ENCODE results near the gene NIPSNAP3A.
A peak's percentile ranks its signal among the peaks of the same experiment; 100 is the strongest.
"Not testable (repeated sequence)": the region's sequence is repeated elsewhere in the genome, so short reads cannot be mapped to it uniquely, and the experiment has no call there.

Gene NIPSNAP3A

DNA sequence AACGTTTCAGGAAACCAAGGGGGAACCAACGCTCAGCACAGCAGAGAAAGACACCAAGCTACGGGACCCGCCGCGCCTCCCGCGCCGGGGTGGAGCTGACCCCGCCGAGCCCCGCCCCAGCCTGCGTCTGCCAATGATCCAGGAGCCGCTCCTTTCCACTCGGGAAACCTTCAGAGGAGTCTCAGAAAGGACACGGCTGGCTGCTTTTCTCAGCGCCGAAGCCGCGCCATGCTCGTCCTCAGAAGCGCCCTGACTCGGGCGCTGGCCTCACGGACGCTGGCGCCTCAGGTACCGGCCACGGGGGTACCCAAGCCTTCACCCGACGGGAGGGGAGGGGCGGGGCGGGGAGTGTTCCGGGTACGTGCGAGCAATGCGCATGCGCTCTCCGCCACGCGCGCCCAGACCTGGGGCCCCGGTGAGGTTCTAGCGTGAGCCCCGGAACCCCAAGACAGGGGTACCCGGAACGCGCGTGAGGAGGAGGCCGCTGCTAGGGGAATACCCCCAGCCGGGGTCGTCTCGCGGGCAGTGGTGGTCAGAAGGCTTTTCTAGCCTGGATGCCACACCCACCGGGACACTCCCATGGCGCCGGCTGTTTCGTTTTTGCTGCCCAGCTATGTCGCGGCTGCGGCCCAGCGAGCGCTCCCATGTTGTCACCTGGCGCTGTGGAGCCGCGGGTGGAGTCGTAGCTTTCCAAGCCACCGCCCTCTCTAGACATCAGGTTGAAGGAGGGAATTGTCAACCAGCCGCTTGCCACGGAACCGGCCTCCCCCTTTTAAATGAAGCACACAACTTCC, at the start of gene NIPSNAP3A:
NIPSNAP3A (plus strand) TSS at position 119 of the 794 bp plus-strand sequence; CDS start at position 229, 110 bp downstream.
- DNase-seq, result peak; percentile 80 to 83

DNA sequence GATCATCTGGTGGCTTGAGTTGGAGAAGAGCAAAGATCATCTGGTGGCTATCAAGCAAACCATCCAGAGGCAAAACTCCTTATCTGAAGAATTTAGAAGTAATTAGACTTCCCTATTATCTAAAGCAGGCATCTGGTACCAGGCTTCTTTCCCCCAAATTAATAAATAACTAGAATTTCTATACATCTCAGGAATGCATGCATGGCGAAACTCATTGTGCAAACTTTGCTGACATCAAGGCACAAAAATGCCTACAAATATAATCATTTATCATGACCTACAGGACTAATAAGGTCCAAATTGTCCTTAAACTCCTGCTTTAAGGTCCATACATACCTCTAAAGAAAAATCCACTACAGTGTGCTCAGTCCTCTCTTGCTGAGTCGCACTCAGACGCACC, 47.2 kb upstream of the NIPSNAP3A start:
- DNase-seq, result no peak

DNA sequence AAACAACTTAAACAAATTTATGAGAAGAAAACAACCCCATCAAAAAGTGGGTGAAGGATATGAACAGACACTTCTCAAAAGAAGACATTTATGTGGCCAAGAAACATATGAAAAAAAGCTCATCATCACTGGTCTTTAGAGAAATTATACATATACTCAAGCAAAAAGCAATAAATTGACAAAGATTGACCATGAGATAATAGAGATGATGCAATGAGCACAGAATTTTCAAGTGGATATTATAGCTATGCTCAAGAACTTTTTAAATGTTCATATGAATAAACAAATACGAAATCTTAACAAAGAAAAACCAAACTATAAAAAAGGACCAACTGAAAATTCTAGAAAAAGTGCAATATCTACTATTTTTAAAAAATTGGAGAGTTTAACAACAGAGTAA, 38.7 kb upstream of the NIPSNAP3A start:
- not testable (repeated sequence) for DNase-seq

DNA sequence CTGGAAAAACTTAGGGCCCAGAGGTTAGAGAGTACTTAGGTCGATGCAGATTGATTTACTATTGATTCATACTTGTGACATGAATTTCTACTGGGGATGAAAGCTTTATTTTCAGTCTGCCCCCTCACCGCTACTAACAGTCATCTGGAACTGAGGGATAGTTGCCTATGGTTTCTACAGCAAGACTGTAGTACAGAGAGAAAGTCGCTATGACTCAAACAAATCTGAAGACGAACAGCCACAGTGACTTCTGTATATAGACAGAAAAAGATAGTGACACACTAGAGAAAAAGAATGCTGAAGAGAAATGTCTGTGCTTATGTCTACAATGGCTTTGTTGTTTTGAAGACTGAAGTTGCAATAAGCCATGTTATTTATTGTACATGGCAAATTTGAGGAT, 35.9 kb upstream of the NIPSNAP3A start:
- no peak for DNase-seq

DNA sequence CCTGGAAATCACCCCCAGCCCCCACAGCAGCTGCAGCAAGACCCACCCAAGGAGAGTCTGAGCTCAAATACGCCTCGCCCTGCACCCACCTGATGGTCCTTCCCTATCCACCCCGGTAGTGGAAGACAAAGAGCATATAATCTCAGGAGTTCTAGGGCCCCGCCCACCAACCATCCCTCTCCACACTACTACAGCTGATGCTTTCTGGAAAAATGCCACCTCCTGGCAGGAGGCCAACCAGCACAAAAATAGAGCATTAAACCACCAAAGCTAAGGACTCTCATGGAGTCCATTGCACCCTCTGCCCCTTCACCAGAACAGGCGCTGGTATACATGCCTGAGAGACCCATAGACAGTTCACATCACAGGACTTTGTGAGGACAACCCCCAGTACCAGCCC, 22.5 kb upstream of the NIPSNAP3A start:
- peak; percentile 28 to 46 for DNase-seq

DNA sequence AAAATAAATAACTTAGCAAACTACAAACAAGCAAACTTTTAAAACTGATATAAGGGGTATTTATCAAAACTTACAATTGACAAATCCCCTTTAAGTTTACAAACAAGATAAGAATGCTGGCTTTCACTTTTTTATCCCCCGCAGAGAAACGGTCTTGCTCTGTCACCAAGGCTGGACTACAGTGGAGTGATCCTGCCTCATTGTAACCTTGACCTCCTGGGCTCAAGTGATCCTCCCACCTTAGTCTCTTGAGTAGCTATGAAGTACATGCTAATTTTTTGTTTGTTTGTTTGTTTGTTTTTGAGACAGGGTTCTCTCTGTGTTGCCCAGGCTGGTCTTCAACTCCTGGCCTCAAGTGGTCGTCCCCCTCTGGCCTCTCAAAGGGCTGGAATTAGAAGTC, 9.0 kb upstream of the NIPSNAP3A start:
- no peak for DNase-seq

DNA sequence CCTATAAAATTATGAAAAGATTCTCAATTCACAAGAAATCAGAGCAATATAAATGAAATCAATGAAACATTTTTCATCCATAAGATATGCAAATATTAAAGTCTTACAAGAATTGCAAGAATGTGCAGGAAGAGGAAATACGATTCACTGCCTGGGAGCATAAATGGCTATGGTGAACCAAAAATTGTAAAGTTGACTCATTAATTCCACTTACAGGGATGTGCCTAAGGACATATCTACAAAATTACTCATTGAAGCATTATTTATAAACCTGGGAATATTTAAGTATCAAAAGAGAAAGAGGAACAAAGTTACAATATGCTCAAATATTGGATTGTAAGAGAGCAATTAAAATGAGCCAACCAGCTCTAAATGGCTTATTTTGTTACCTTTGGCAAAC, 6.9 kb upstream of the NIPSNAP3A start:
- no peak for DNase-seq

DNA sequence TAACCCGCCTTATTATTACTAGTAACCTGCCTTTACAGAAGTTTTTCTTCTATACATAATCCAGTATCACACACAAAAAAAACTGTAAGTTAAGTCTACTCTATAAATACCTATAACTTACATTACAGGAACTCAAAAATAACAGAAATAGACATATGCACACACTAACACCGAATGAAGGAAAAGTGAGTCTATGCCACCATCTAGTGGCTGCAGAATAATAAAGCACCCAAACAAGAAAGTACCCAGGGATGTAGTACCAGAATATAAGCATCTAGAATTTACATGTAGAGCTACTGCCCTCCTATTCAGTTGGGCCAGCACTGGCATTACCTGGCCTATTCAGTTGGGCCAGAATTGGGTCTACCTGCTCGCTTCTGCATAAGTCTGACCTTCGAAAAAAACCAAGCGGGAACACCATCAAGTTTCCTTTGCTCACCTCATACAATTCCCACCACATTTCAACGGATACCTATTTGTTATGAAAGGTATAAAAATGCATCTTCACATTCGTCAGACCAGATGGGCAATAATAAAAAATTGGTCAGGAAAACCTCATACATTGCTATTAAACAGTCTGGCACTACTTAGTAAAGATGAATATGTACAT, 4.0 kb upstream of the NIPSNAP3A start:
- DNase-seq, result peak; percentile 41 to 58

DNA sequence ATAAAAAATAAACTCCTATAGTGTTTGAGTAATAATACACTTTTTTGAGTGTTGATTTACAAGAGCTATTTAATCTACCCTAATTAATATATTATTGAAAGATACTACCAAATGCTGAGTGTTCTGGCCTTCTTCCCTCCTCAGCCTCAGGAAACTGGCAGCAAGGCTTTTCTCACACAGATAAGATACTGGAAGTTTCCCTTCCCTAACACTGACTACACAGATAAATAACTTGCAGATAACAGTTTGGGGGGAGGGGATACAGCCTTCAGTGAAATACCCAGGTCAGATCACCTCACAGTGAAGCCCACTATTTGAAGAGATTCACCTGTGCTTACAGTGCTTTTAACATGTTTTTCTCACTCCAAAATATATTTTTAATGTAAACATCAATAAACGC, 1.6 kb upstream of the NIPSNAP3A start:
- no peak for DNase-seq

DNA sequence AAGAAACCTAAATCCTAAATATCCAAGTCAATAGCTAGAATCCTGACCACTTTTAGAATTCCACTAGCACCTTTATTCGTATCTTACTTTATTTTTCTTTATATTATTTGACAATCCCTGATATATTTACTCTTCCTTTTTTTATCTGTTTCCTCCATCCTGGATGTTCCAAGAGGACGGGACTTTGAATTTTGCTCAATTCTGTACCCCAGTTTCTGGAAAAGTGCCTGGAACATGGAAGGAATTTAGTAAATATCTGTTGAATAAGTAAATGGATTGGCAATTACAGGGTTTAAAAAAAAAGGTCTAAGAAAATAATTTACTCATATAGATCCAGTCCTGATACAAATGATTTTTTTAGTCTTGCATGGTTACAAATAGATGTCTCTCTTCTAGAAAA, 1.2 kb upstream of the NIPSNAP3A start:
- DNase-seq, result no peak

DNA sequence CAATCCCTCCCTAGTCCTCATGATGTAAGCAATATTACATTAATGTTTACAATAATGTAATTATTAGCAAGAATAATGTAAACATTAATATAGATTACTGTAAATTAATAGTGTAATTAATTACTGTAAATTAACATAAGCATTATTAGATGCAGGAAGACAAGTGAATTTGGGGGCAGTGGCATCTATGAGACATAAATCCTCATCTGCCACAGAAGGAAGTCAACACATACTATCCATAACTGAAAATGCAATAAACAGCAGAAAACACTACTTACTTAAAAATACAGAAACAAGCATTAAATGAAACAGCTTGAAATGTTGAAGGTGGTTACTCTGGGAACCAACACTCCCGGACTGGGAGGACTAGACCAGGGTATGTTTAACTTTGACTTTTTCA, 685 bp upstream of the NIPSNAP3A start:
- DNase-seq, result no peak

DNA sequence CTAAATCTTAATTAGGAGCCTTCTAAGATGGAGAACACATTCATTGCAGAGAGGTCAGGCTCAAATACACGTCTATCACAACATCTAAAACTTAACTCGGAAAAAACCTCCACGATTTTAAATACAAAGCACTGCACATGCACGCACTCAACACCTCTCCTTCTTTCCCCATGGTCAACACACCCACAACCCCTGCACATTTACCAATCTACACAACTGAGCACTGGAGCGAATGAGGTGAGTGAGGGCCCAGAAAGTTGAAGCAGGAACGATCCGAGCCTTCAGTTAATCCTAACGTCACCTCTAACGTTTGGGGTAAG, 278 bp upstream of the NIPSNAP3A start:
- peak in 1 of 2 experiments; percentile 43 for DNase-seq

DNA sequence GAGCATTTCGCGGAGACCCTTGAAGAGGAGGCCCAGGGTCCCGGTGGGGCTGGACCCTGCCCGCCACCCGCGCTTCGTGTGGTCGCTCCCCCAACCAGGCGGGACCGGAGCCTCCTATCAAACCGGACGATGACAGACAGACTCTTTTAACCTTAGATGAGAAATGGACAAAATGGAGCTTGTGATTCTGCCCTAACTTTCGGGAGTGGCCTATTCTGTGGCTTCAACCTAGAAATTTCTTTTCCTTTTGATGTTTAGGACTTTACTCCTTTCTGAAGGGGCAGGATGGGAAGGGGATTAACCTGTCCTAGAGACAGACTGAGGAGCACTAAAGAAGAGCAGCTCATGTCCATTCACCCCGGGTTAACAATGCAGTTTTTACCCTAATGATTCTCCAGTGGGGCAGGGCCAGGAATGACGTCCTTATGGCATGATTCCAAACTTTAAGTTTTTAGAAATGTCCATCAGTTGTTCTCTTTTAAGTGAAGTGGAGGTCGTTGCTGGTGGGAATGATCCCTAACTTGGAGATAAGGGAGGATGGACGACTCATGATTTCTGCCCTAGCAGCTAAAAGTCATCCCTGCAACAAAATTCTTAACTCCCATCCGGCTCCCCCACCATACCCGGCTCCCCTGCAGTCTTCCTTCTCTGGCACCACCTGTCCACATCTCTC, 1.0 kb downstream of the NIPSNAP3A start:
- peak in 1 of 2 experiments; percentile 4 for DNase-seq

DNA sequence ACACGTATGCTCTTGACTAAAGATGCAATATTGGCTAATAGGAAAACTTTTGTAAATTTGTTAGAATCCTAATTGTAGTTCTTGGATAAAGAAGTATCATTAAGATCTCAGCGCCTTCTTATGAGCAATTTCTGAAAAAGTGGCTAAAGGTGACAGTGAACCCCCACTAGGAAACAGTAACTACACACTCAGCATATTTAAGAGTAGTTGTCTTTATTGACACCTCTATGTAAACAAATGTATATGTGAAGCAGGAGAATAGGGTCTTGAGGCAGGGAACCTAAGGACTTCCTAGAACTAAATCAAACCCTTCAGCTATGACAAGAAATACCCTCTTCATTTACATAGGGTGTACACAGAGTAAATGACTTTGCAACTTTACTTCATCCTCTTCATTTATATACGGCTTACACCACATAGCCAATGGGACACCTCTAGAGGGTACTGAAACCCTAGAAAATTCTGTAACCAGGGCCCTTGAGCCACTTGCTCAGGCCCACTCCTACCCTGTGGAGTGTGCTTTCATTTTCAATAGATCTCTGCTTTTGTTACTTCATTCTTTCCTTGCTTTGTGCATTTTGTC, 2.8 kb downstream of the NIPSNAP3A start:
- no peak for DNase-seq

DNA sequence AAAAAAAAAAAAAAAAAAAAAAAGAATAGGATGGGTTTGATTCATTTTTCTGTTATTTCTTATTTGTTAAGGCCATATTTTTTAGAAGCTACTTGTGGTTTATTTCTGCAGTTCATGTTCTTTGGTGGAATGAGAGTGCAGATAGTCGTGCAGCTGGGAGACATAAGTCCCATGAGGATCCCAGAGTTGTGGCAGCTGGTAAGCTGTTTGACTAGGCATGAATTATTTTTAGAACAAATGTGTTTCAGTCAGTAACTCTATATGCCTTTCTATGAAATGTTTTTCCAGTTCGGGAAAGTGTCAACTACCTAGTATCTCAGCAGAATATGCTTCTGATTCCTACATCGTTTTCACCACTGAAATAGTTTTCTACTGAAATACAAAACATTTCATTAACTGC, 11.5 kb downstream of the NIPSNAP3A start:
- DNase-seq, result peak; percentile 23 to 55

DNA sequence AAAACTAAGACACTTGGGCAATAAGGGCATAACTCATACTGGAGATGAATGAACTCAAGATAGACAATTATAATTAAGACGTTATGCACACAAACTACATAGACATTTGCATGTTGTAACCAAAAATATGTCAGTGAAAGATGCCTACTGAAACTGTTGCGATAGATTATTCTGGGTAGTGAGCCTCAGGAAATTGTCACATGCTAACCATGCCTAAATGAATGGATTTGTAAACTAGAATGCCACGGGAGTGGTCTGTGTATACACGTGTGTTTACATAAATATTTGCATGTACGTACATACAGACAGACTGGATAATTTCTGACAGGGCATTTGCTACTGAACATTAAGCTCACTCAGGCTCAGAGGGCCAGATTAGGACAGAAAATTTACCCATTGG, 17.7 kb downstream of the NIPSNAP3A start:
- no peak for DNase-seq

DNA sequence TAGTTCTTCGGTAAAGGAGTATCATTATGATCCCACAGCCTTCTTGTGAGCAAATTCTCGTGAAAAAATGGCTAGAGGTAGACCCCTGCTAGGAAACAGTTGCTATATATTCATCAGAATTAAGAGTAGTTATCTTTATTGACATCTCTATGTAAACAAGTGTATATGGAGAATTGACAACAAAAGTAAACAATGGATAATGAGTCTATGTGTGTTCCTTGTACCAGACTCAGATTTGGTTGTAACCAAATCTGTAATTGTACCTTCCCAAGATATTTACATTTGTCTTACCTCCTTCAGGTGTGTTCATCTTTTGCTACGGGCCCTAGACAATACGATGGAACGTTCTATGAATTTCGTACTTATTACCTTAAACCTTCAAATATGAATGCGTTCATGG, 18.5 kb downstream of the NIPSNAP3A start:
- no peak for DNase-seq

DNA sequence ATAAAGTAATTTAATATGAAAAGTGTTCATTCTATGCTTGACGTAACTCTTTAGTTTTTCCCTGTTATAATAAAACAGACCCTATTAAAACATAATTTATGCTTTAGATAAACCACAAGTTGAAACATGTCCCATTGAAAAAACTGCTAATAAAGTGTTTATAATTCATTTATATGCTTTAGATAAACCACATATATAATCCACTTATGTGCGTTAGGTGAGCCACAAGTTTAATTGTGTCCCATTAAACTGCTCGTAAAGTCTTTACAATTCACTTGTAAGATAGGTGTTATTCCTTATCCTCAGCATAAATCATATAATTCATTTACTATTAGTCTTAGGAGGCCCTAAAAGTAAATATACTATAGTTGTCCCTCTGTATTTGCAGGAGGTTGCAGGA, 20.0 kb downstream of the NIPSNAP3A start:
- no peak for DNase-seq

DNA sequence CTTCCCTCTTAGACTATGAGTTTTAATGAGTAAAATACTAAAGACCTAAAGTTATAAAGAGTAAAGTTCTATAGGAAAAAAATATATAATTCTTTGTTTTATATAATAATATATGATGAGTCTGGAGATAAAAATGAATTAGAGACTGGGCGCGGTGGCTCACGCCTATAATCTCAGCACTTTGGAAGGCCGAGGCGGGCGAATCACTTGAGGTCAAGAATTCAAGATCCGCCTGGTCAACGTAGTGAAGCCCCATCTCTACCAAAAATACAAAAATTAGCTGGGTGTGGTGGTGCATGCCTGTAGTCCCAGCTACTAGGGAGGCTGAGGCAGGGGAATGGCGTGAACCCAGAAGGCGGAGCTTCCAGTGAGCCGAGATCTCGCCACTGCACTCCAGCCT, 21.5 kb downstream of the NIPSNAP3A start:
- not testable (repeated sequence) for DNase-seq

DNA sequence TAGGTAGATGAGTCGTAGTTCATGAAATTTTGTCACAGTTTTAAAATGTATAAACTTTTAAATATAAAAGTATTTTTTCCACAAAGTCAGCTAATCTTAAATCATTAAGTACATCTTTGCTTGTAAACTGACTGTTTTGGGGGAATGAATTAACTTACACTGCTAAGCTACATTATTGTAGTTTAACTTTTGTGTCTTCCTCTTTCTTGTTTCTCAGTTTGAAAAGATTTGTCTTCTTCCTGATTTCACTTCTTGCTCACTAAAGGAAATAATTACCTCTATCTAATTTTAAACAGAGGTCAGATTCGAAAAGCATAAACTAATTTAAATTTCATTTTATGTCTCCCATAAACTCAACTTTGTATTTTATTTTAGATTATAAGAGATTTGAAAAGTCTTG, 22.2 kb downstream of the NIPSNAP3A start:
- no peak for DNase-seq

DNA sequence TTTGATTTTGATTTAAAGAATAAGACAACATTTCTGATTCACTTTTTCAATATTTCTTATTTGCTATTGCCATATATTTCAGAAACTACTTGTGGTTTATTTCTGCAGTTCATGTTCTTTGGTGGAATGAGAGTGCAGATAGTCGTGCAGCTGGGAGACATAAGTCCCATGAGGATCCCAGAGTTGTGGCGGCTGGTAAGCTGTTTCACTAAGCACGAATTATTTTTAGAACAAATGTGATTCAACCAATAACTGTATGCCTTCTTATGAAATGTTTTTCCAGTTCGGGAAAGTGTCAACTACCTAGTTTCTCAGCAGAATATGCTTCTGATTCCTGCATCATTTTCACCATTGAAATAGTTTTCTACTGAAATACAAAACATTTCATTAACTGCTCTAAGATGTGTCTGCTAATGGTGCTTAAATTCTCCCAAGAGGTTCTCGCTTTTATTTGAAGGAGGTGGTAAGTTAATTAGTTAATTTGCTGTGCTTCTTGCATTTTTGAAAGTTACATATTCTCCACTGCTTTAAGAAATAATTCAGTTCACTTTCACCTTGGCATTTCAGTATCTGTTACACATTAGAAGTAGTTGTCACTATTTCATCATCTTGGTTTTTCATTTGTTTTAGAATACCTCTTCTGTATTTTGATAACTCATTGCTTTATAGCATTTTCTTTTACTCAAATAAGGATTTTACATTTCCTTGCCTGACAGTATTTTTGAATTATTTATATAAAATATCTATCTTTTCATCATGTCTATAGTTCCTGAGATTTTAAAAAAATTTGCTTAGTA, 25.4 kb downstream of the NIPSNAP3A start:
- no peak for DNase-seq

DNA sequence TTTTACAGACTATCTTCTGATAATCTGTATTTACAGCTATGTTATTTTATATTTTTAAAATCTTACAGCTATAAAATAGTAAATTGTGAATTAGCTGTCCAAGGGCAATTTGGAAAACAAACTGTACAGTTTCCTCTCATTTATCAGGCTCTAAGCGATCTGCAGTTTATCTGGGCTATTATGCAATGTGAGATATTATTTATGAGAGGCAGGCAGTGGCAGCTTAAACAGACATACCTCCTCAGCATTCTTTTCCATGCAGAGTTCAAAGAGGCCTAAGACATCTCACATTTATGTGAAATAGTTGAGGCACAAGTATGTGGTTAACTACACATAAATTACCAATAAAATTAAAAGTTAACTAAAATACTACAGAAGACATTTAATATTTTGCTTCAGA, 26.6 kb downstream of the NIPSNAP3A start:
- DNase-seq, result no peak
